Aorta (tissue), 5 donors: ENCODE results near the gene SOHLH1. TPM values are rescaled to one million over a fixed set of nuclear protein-coding genes. Genes with fewer than 3 reads are reported as not detected.
"Not testable (repeated sequence)": the region's sequence is repeated elsewhere in the genome, so short reads cannot be mapped to it uniquely, and the experiment has no call there.

Experiments
- ATAC-seq: fragments of 200-7000 bp; cut with Tn5 transposase; one replicate; pipeline ENCODE4 v1.9.1; 2022; ENCODE audit warnings: moderate library complexity; ENCODE audit not compliant: low FRiP score
- DNase-seq, 2 donors: peaks; one replicate each; pipeline ENCODE4 v3.0.0-alpha.2; 2020
- H3K27ac ChIP-seq, 2 donors: one replicate each; pipeline ENCODE4 v1.5.1; 2013; ENCODE audit warnings: low read length in 2 of 2, mild to moderate bottlenecking in 2 of 2, moderate library complexity in 2 of 2, control low read depth in 1 of 2, inconsistent platforms in 1 of 2, low read depth in 1 of 2
- H3K27me3 ChIP-seq, 2 donors: one replicate each; pipeline ENCODE4 v1.6.1; 2013; ENCODE audit warnings: control low read depth in 1 of 2, low read length in 1 of 2, mild to moderate bottlenecking in 1 of 2, moderate library complexity in 1 of 2; ENCODE audit not compliant: insufficient read depth in 2 of 2, control insufficient read depth in 1 of 2
- H3K36me3 ChIP-seq, 2 donors: one replicate each; pipeline ENCODE4 v1.6.1; 2013; ENCODE audit warnings: control low read depth in 1 of 2, low read length in 1 of 2, mild to moderate bottlenecking in 1 of 2; ENCODE audit not compliant: insufficient read depth in 2 of 2, control insufficient read depth in 1 of 2
- H3K4me1 ChIP-seq, 2 donors: one replicate each; pipeline ENCODE4 v1.6.1; 2013; ENCODE audit warnings: low read length in 2 of 2, control low read depth in 1 of 2, mild to moderate bottlenecking in 1 of 2, moderate library complexity in 1 of 2; ENCODE audit not compliant: insufficient read depth in 2 of 2, control insufficient read depth in 1 of 2
- H3K4me3 ChIP-seq, 2 donors: one replicate each; pipeline ENCODE4 v1.5.1; 2013; ENCODE audit warnings: low read length in 2 of 2, control low read depth in 1 of 2, mild to moderate bottlenecking in 1 of 2
- H3K9me3 ChIP-seq: one replicate; pipeline ENCODE4 v1.6.1; 2013; ENCODE audit warnings: mild to moderate bottlenecking, low read length; ENCODE audit not compliant: control insufficient read depth
- WGBS, 2 donors: extraction: QIAGEN DNeasy Blood & Tissue Kit; methylation state at CpG; one replicate each; pipeline ENCODE4 v1.1.7; 2013; 5-methylcytosine and 5-hydroxymethylcytosine counted together
- intact Hi-C, 2 donors: fragments of 100-400 bp; cut with DNase I; formaldehyde crosslinking; loops; one replicate each; pipeline versions ENCODE4 v1.14.2 to v1.15.0; 2022
- polyA plus RNA-seq, 2 donors: library from polyadenylated mRNA; stranded (reverse); fragments of 200-250 nt; gene quantifications; one replicate each; pipeline ENCODE4 v1.2.3, GENCODE V29; 2013
- total RNA-seq, 2 donors: library from RNA; stranded (reverse); fragmentation: NEBNext Ultra II Directional; extraction: Animal tissue kit (Norgen Biotek cat#: 25700); gene quantifications; one replicate each; pipeline ENCODE4 v1.2.1, GENCODE V29; 2021
- donor health status: healthy with polysubstance abuse.
- donor health status: Bipolar disorder and iron deficiency.
- donor health status: DM: no; HTN: no; CAD: no.
- donor health status: DM: no; HTN: no; CAD: no.
- donor health status: DM: yes; HTN: yes; CAD: no.

Gene SOHLH1
- total and polyA plus RNA-seq, 4 donors: not detected

DNA sequence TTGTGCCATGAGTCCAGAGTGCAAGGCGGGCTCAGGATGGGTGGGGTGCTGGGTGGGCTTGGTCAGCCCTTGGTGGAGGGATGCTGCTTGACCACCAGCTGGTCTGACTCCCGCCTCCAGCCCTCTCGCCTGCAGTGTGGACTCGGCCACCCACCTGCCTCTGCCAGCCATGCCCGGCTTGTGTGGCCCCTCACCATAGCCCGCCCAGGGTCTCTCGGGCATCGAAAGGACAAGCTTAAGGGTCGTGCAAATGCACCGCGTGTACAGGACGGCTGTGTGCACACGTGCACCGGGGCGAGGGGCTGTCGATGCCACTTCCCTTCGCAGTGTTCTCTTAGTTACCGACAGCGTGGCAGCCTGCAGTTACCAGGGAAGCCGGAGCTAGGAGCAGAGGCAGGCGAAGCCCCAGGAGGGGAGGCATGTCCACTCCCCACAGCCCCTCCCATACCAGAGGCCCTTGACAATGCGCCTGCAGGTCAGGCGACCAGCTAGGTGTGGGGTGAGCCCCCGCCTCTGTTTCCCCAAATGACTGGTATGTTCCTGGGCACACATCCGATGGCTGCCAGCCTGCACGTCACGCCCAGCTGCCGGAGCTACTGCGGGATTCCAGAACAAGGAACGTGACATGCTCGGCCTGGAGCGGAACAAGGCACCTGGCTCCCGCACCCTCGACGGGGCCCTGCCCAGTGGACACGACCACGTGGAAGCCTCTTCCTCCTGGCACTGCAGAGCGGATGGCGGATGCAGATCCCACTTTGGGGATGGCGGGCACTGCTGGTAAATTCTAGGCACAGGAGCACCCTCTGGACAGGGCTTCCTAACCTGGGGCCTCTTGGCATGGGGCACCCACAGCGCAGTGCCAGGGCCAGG lies 28.3 kb downstream of the SOHLH1 start:
- no peaks in the 10 kb centered on the region for H3K36me3 ChIP-seq
- WGBS, 2 donors: 85% methylated on average over 41 of the region's 41 CpGs
- H3K27ac ChIP-seq: no peak overlapping the region
- H3K27me3 ChIP-seq: no peaks in the 10 kb centered on the region
- H3K9me3 ChIP-seq: no peaks in the 10 kb centered on the region
- no peak overlapping the region for H3K4me3 ChIP-seq
- intact Hi-C loops: no loop called here
- H3K4me1 ChIP-seq: no peaks in the 10 kb centered on the region
- ATAC-seq (no peak), DNase-seq (peak; percentile 38 to 68)

GRCh38 chr9:135669616-135670285 lies 29.5 kb downstream of the SOHLH1 start:
- no peak for ATAC-seq
- Histone ChIP-seq H3K36me3 (no peaks in the 10 kb centered on the region), H3K4me1 (no peaks in the 10 kb centered on the region), H3K27me3 (no peaks in the 10 kb centered on the region), H3K9me3 (no peaks in the 10 kb centered on the region), H3K27ac (no peak overlapping the region), H3K4me3 (no peak overlapping the region)
- WGBS, 2 donors: 96 to 98% methylated on average over 9 of the region's 9 CpGs
- intact Hi-C loops: no loop called here
- DNase-seq: no peak

- H3K4me3 ChIP-seq, H3K27ac ChIP-seq, ATAC-seq, H3K4me1 ChIP-seq, H3K36me3 ChIP-seq, H3K27me3 ChIP-seq, DNase-seq, intact Hi-C loops, H3K9me3 ChIP-seq: not testable (repeated sequence)
- 91 to 93% methylated on average over 5 of the region's 5 CpGs for WGBS, 2 donors
Measured at GRCh38 chr9:135669018-135669417, 30.3 kb downstream of the SOHLH1 start.

DNA sequence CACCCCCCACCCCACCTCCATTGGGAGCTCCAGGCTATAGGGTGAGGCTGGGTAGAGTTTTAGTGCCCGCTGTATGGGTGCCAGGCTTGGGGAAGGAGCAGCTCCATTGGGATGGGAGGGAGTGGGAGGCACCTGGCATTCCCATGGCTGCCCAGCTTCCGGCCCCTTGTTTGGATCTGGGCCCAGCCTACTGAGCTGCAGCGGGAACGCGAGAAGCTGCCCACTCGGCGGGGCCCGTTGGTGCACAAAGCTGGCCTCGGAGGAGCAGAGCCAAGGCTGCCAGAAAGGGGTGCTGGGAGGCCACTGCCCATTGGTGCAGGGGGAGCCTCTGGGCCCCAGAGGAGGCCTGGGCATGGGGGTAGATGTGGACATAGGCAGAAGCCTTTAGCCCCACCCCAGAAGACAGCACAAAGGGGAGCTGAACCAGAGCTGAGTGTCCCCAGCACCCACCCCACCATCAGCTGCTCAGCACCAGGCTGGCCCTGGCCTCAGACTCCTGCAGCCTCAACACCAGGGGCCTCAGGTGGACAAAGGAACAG lies 31.7 kb downstream of the SOHLH1 start:
- no peaks in the 10 kb centered on the region for H3K9me3 ChIP-seq
- H3K27me3 ChIP-seq: no peaks in the 10 kb centered on the region
- no peaks in the 10 kb centered on the region for H3K4me1 ChIP-seq
- no peak overlapping the region for H3K4me3 ChIP-seq
- intact Hi-C loops: no loop called here
- ATAC-seq (no peak), DNase-seq (no peak)
- WGBS, 2 donors: 11 to 16% methylated on average over 9 of the region's 9 CpGs
- H3K36me3 ChIP-seq: no peaks in the 10 kb centered on the region
- no peak overlapping the region for H3K27ac ChIP-seq

DNA sequence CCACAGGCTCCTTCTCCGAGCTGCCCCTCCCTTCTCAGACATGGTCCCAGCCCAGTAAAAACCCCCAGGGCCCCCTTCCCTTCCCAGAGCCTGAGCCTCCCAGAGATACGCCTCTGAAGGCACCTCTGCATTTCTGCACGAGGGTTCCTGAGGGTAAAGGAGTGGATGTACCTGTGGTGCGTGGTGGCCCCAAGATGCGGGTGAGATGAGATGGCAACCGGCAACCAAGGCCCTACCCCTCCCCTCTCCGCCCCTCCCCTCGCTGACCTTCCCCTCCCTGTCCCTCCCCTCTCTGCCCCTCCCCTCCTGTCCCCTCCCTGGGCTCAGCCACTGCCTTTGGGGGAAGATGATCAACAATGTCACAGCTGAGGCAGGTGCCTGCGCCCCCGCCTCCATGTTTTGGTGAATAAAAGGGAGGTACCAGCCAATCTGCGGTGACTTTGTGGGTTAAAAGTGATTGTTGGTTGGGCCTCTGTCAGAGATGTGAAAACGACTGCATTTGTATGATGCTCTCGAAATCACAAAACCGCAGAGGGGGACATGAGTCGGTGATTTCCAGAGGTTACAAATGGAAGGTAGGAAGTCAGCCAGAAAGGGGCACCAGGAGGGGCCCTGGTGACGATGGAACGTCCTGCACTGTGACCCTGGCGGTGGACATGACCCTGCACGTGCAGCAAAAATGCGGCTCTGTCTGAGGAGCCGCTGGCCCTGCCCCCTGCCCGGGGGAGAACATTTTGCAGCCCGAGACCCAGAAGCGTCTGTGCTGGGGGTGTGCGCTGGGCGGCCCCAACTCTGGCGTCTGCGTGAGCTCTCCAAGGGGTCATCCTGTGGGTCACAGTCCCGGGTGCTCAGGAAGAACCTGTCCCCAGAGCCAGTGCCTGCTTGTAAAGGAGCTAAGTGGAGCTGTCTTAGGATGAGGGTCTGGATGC lies 32.5 kb downstream of the SOHLH1 start:
- H3K9me3 ChIP-seq: no peaks in the 10 kb centered on the region
- no peaks in the 10 kb centered on the region for H3K36me3 ChIP-seq
- 49 to 58% methylated on average over 29 of the region's 29 CpGs for WGBS, 2 donors
- H3K4me1 ChIP-seq: no peaks in the 10 kb centered on the region
- H3K27me3 ChIP-seq: no peaks in the 10 kb centered on the region
- no peak overlapping the region for H3K27ac ChIP-seq
- no peak overlapping the region for H3K4me3 ChIP-seq
- intact Hi-C loops: no loop called here
- DNase-seq (no peak), ATAC-seq (no peak)

GRCh38 chr9:135665795-135666189 lies 33.5 kb downstream of the SOHLH1 start:
- Histone ChIP-seq H3K9me3 (no peaks in the 10 kb centered on the region), H3K36me3 (no peaks in the 10 kb centered on the region), H3K4me1 (no peaks in the 10 kb centered on the region), H3K4me3 (no peak overlapping the region), H3K27me3 (no peaks in the 10 kb centered on the region), H3K27ac (no peak overlapping the region)
- intact Hi-C loops: no loop called here
- DNase-seq (no peak), ATAC-seq (no peak)
- 79 to 82% methylated on average over 12 of the region's 12 CpGs for WGBS, 2 donors

DNA sequence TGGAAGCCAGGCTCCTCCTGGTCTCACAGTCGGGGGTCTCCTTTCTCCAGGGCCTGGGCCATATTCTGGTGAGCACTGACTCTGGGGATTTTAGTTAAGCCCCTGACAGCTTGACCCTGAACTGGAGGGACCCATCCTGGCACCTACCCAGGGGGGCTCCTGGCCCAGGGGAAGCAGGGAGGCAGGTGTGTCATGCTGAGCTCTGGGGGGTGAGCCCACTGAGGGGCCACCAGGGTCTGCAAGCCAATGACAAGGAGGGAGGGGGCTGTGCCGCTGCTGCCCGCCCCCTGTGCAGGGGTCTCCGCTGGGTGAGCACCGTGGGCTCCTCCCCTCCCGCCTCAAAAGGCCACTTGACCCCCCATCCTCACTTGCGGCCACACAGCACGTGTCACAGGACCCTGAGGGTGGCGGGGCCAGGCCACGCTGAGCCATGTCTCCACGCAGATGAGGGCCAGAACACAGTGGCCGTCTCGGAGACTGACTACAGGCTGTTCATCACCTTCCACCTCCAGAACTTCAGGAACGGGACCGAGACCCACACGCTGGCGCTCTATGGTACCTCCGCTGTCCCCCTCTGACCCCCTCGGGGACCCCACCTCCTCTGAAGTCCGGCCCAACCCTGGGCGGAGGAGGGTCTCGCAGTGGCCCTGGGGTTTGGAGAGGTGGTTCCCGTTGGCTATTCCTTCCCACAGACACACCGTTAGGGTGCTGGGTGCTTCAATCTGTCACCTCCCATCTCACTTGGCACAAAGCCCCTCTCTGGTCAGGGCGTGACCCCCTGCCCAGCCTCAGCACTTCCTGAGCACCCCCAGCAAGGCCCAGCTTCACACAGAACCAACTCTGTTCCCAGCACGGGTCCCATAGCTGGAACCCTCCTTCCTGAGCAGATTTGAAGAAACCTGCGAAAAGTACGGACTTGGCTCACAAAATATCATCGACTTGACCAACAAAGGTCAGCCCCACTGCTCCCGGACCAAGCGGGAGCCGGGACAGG lies 34.2 kb downstream of the SOHLH1 start:
- DNase-seq (no peak), ATAC-seq (no peak)
- 83 to 84% methylated on average over 32 of the region's 32 CpGs for WGBS, 2 donors
- Histone ChIP-seq H3K27me3 (no peaks in the 10 kb centered on the region), H3K36me3 (no peaks in the 10 kb centered on the region), H3K27ac (no peak overlapping the region), H3K4me3 (no peak overlapping the region), H3K9me3 (no peaks in the 10 kb centered on the region), H3K4me1 (no peaks in the 10 kb centered on the region)
- intact Hi-C loops: no loop called here
